ENCODE data around the gene PITPNC1.

PITPNC1 gene

DNA sequence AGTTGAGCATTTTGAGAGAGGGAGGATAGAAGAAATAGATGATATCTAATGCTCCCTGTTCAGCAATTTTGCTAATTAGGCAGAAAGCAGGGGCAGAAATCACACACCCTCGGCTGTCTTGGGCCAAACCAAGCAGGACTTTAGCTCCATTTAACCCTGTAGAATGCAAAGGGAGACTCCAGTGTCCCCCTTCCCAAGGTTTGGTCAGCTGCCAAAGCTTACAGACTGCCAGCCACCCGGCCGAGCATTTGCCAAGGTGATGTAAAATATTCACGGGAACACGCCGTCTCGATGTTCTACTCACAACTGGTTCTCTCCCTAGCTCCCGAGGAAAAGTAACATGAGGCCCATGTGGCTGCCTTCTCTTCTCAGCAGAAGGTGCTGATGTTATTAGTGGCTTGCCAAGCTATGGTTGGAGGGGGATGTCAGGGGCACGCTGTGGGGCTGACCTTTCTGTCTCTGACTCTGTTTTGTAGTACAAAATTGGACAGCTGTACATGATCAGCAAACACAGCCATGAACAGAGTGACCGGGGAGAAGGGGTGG is 155.3 kb downstream of the PITPNC1 start:
- Histone ChIP-seq H3K27ac (ENCODE audit: low read depth, low read length) (no peak overlapping the region), H3K36me3 (ENCODE audit: insufficient read depth, low read length) (peaks cover 3% of the 10 kb centered on the region; the same call in 1 of the 2 replicates), H3K4me1 (ENCODE audit: insufficient read depth, low read length) (peaks cover 30% of the 10 kb centered on the region), H3K9me3 (ENCODE audit: insufficient read depth, low read depth, low read length) (no peaks in the 10 kb centered on the region), H3K4me3 (ENCODE audit: low read length) (no peak overlapping the region), H3K9ac (ENCODE audit: low read depth, low read length) (no peak overlapping the region), H3K27me3 (ENCODE audit: insufficient read depth, low read length) (no peaks in the 10 kb centered on the region)
- 95% methylated on average over 10 of the region's 10 CpGs for WGBS

DNA sequence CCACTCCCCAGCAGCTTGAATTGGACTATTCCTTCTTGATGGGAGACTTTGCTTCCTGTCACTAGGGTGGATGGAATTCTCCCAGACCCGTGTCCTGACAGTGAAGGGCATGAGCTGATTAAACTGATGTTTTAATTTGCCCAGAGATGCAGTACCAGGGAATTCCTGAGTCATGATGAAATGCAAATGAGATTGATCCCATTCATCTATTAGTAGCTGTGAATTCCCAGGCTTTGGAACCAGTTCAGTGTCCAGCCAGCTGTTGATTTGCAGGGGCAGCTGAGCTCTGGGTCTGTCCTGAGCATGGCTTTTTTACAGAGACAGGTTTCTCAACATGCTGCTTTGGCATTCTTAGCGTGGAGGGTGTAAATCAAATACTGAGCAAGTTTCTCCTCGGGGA is 157.9 kb downstream of the PITPNC1 start:
- Histone ChIP-seq H3K4me1 (ENCODE audit: insufficient read depth, low read length) (peaks cover 17% of the 10 kb centered on the region; the same call in 1 of the 2 replicates), H3K36me3 (ENCODE audit: insufficient read depth, low read length) (peaks cover 7% of the 10 kb centered on the region; the same call in 1 of the 2 replicates), H3K27me3 (ENCODE audit: insufficient read depth, low read length) (no peaks in the 10 kb centered on the region), H3K27ac (ENCODE audit: low read depth, low read length) (no peak overlapping the region), H3K9ac (ENCODE audit: low read depth, low read length) (no peak overlapping the region), H3K4me3 (ENCODE audit: low read length) (no peak overlapping the region), H3K9me3 (ENCODE audit: insufficient read depth, low read depth, low read length) (no peaks in the 10 kb centered on the region)
- WGBS: 89% methylated on average over 3 of the region's 3 CpGs

DNA sequence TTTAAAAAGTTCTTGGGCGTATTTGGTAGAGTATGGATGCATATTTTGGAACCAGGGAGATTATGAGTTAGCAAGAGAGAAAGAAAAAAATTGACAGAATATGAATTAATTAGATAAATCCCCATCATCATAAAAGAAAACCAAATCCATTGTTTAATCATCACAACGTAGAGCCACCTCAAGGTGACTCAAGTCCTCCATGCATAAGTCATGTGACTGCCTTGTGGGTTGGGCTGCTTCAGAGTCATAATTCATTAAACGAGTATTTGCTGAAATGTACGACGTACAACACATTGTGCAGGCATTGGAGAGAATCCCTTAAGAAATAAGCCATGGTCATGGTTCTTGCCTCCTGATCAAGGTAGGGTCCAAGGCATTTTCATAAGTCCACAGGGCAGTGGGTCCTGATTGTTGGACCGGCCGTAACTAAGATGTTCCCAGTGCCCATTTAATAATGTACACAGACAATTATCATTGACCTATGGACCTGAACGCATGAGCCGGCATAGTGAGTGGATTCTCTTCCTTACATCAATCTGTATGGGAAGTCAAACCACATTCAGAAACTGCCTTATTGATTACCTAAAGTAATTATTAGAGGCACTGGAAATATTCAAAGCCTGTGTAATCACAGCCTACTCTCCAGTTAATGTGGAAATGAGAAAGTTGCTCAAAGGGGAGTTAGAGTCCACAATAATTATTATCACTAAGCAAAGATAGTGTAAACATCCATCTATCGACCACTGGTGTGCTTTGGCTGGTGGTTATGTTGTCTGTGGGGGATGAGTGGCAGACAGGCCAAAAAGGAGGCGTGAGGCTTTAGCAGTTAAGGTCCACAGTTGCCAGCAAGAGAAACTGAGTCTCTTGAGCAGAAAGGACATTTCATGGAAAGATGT is 165.4 kb downstream of the PITPNC1 start:
- 87% methylated on average over 9 of the region's 11 CpGs for WGBS
- 0 out of 2 replicates have a peak, but pooled peaks cover 3% of the 10 kb centered on the region for H3K36me3 ChIP-seq (ENCODE audit: insufficient read depth, low read length)
- H3K27ac ChIP-seq (ENCODE audit: low read depth, low read length): no peak overlapping the region
- no peaks in the 10 kb centered on the region for H3K4me1 ChIP-seq (ENCODE audit: insufficient read depth, low read length)
- no peaks in the 10 kb centered on the region for H3K9me3 ChIP-seq (ENCODE audit: insufficient read depth, low read depth, low read length)
- no peak overlapping the region for H3K9ac ChIP-seq (ENCODE audit: low read depth, low read length)
- no peak overlapping the region for H3K4me3 ChIP-seq (ENCODE audit: low read length)
- no peaks in the 10 kb centered on the region for H3K27me3 ChIP-seq (ENCODE audit: insufficient read depth, low read length)

DNA sequence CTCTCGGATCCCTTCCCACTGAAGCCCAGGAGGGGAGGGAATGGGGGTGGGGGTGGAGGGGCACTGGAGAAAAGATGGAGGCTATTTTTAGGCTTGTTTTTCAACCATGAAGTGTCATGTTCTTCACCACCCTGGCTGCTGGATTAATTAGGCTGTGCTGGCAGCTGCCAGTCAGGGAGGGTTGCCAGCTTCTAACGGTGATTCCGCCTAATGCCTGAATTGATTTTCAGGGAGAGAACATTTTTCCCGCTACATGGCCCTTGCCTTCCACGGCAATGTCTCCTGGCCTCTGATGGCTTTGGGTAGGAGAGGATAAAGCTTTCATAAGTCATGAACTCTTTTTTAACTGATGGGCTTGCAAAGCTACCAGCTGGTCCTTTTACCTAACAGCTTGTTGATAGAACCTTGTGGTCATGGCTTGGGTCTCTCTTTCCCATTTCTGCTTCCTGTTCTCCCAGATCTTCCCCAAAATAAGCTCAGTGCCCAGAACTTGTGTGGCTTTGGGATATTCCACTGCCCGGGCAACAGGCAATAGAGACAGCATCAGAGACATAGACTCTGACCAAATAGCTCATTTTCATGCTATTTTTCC is 167.4 kb downstream of the PITPNC1 start:
- H3K4me1 ChIP-seq (ENCODE audit: insufficient read depth, low read length): 0 out of 2 replicates have a peak, but pooled peaks cover under 1% of the 10 kb centered on the region
- no peaks in the 10 kb centered on the region for H3K9me3 ChIP-seq (ENCODE audit: insufficient read depth, low read depth, low read length)
- WGBS: 96% methylated on average over 6 of the region's 6 CpGs
- no peaks in the 10 kb centered on the region for H3K36me3 ChIP-seq (ENCODE audit: insufficient read depth, low read length)
- H3K4me3 ChIP-seq (ENCODE audit: low read length): no peak overlapping the region
- H3K9ac ChIP-seq (ENCODE audit: low read depth, low read length): no peak overlapping the region
- no peaks in the 10 kb centered on the region for H3K27me3 ChIP-seq (ENCODE audit: insufficient read depth, low read length)
- no peak overlapping the region for H3K27ac ChIP-seq (ENCODE audit: low read depth, low read length)

DNA sequence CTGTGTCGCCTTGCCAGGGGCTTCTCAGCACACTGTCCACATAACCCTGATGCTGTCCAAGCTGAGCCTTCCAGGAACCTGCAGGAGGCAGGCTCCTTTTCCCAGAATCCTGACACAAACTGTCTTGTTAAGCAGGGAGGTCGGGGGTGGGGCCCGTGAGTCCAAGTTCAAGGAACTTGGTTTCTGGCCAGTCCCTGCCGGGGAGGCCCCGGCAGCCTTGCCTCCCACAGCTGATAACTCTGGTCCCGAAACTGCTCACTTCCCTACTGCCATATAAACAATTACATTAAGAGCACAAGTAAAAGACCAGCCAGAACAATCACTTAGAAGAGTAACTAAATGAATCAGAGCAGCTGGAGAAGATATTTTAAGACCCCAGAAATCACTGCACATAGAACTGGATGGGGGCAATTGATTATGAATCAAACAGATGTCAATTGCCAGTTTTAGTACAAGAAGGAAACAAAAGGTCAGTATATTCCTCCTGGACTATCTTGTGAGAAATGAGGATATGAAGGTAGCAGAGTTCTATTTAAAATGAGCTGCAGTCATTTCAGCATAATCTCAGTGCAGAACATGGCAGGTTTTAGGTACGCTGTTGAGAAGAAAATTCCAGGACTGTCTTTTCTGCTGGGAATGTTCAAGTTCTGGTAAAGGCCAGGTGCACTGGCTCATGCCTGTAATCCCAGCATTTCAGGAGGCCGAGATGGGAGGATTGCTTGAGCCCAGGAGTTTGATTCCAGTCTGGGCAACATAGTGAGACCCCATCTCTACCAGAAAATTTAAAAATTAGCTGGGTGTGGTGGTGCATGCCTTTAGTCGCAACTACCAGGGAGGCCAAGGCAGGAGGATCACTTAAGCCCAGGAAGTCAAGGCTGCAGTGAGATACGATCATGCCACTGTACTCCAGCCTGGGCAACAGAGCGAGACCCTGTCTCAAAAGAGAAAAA is 169.8 kb downstream of the PITPNC1 start:
- Histone ChIP-seq H3K27me3 (ENCODE audit: insufficient read depth, low read length) (no peaks in the 10 kb centered on the region), H3K27ac (ENCODE audit: low read depth, low read length) (no peak overlapping the region), H3K36me3 (ENCODE audit: insufficient read depth, low read length) (no peaks in the 10 kb centered on the region), H3K9ac (ENCODE audit: low read depth, low read length) (no peak overlapping the region), H3K9me3 (ENCODE audit: insufficient read depth, low read depth, low read length) (no peaks in the 10 kb centered on the region), H3K4me1 (ENCODE audit: insufficient read depth, low read length) (0 out of 2 replicates have a peak, but pooled peaks cover 5% of the 10 kb centered on the region), H3K4me3 (ENCODE audit: low read length) (no peak overlapping the region)
- WGBS: 91% methylated on average over 11 of the region's 11 CpGs

DNA sequence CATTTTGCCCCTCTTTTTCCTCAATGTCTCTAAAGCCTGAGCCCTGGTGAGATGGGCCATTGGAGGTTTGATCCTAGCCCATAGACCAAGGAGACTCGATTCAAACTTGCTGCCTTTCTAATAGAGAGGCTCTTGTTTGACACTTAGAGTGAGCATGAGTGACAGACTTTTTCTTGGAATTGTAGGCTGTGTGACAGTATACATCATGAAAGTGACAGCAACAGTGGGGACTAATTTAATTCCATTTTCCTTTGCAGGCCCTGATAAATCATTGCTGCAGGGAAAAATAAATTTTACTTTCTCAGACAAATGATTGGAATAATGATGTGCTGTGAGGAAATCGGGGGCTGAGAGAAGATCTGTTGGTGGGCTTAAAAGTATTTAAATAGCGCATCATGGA is 171.6 kb downstream of the PITPNC1 start:
- H3K9ac ChIP-seq (ENCODE audit: low read depth, low read length): no peak overlapping the region
- no peaks in the 10 kb centered on the region; the same call in 1 of the 2 replicates for H3K36me3 ChIP-seq (ENCODE audit: insufficient read depth, low read length)
- WGBS: 96% methylated on average over 3 of the region's 3 CpGs
- H3K9me3 ChIP-seq (ENCODE audit: insufficient read depth, low read depth, low read length): no peaks in the 10 kb centered on the region
- H3K27ac ChIP-seq (ENCODE audit: low read depth, low read length): no peak overlapping the region
- H3K4me1 ChIP-seq (ENCODE audit: insufficient read depth, low read length): 0 out of 2 replicates have a peak, but pooled peaks cover 5% of the 10 kb centered on the region
- H3K27me3 ChIP-seq (ENCODE audit: insufficient read depth, low read length): no peaks in the 10 kb centered on the region
- H3K4me3 ChIP-seq (ENCODE audit: low read length): no peak overlapping the region

DNA sequence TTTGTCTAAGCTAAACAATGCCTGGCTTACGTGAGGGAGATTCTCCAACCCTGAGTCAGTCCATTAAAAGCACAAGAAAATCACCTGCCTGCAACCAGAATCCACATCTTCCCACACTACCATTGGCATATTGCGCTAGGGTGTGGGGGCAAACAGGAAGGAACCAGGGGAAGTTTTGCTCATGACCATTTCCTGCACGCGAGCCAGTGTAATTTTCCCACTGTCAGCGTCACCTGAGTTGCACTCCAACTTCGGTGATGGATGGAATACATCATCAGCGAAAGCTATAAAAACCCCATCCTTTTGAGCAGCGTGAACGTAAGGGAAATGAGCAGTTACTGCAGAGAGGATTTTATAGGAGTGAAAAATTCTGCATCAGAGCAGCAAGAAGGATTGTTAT is 172.7 kb downstream of the PITPNC1 start:
- H3K27ac ChIP-seq (ENCODE audit: low read depth, low read length): no peak overlapping the region
- no peak overlapping the region for H3K9ac ChIP-seq (ENCODE audit: low read depth, low read length)
- WGBS: 91% methylated on average over 9 of the region's 9 CpGs

DNA sequence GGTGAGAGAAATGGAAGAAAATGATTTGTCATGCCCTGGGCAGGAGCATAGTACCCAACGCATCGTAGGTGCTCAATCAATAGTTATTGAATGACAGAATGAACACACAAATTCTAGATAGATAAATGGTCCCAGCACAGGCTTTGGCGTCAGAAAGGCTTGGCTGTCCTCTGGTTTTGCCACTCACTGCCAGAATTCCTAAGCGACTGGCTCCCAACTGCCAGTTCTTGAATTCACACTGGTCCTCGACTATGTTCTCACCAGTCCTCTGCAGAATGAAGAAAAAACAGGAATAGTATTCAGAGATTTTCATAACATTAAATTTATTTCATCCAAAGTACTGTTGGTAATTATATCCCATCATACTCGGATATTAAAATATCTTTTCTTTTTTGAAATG is 177.6 kb downstream of the PITPNC1 start:
- Histone ChIP-seq H3K9me3 (ENCODE audit: insufficient read depth, low read depth, low read length) (no peaks in the 10 kb centered on the region), H3K36me3 (ENCODE audit: insufficient read depth, low read length) (peaks cover 3% of the 10 kb centered on the region; the same call in 1 of the 2 replicates), H3K27me3 (ENCODE audit: insufficient read depth, low read length) (no peaks in the 10 kb centered on the region), H3K27ac (ENCODE audit: low read depth, low read length) (no peak overlapping the region), H3K9ac (ENCODE audit: low read depth, low read length) (no peak overlapping the region), H3K4me1 (ENCODE audit: insufficient read depth, low read length) (0 out of 2 replicates have a peak, but pooled peaks cover 2% of the 10 kb centered on the region), H3K4me3 (ENCODE audit: low read length) (no peak overlapping the region)
- 96% methylated on average over 5 of the region's 6 CpGs for WGBS

More for the DNA sequence above, 172.7 kb downstream of the PITPNC1 start:
- Histone ChIP-seq H3K4me3 (ENCODE audit: low read length) (no peak overlapping the region), H3K4me1 (ENCODE audit: insufficient read depth, low read length) (0 out of 2 replicates have a peak, but pooled peaks cover 5% of the 10 kb centered on the region), H3K9me3 (ENCODE audit: insufficient read depth, low read depth, low read length) (no peaks in the 10 kb centered on the region), H3K27me3 (ENCODE audit: insufficient read depth, low read length) (no peaks in the 10 kb centered on the region), H3K36me3 (ENCODE audit: insufficient read depth, low read length) (no peaks in the 10 kb centered on the region; the same call in 1 of the 2 replicates)

DNA sequence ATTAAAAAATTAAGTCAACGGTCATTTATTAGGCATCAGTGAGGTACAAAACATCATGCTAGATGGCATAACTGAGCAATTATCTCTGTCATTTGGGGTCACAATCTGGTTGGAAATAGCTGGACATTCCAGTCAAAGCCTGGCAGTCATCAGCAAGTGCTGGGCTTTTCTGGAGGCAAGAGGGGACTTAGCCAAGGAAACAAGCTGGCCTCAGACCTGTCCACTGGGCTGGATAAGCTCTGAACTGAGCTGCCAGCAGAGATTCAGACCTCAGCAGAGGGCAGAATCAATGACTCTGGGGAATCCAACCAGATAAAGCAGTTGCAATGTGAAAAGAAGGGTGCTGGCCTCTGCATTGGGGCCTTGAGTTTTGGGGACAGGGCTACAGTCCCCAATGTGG is 178.8 kb downstream of the PITPNC1 start:
- H3K4me1 ChIP-seq (ENCODE audit: insufficient read depth, low read length): no peaks in the 10 kb centered on the region
- H3K9ac ChIP-seq (ENCODE audit: low read depth, low read length): no peak overlapping the region
- WGBS: 100% methylated on average over 1 of the region's 1 CpG
- no peak overlapping the region for H3K4me3 ChIP-seq (ENCODE audit: low read length)
- peaks cover 3% of the 10 kb centered on the region; the same call in 1 of the 2 replicates for H3K36me3 ChIP-seq (ENCODE audit: insufficient read depth, low read length)
- H3K27ac ChIP-seq (ENCODE audit: low read depth, low read length): no peak overlapping the region
- H3K9me3 ChIP-seq (ENCODE audit: insufficient read depth, low read depth, low read length): no peaks in the 10 kb centered on the region
- no peaks in the 10 kb centered on the region for H3K27me3 ChIP-seq (ENCODE audit: insufficient read depth, low read length)

DNA sequence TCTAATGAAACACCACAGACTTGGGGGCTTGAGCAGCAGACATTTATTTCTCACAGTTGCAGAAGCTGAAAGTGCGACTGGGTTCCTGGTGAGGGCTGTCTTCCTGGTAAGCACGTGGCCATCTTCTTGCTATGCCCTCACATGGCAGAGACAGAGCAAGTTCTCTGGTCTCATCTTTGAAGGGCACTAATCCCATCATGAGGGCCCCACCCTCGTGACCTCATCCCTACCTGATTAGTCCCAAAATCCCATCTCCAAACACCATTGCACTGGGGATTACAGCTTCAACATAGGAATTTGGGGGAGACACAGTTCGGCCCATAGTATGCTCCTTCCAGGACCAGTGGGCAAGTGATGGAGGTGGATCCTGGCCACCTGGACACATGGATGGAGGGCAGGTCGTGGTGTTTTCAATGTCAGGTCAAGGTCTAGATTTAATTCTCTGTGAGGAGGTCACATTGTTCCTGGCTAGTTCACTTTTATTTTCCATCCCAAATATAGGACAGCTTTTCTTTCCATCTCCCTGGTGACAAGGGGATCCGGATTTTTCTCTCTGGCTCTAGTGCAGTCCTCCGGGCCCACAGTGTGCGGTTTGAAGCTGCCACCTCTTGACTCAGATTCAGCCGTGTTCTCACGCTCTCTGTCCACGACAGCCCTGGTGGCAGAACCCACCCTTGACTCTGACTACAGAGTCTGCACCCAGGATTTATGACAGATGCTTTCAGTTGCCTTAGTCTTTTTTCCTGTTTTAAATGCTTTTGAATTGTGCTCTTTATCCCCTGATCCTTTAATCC is 180.2 kb downstream of the PITPNC1 start:
- Histone ChIP-seq H3K27ac (ENCODE audit: low read depth, low read length) (no peak overlapping the region), H3K9ac (ENCODE audit: low read depth, low read length) (no peak overlapping the region), H3K36me3 (ENCODE audit: insufficient read depth, low read length) (peaks cover 3% of the 10 kb centered on the region), H3K4me3 (ENCODE audit: low read length) (no peak overlapping the region), H3K27me3 (ENCODE audit: insufficient read depth, low read length) (no peaks in the 10 kb centered on the region), H3K9me3 (ENCODE audit: insufficient read depth, low read depth, low read length) (no peaks in the 10 kb centered on the region), H3K4me1 (ENCODE audit: insufficient read depth, low read length) (no peaks in the 10 kb centered on the region)
- 93% methylated on average over 11 of the region's 11 CpGs for WGBS

Data from HUES64 (cell line).